ENCODE data around the gene CFAP161.

DNA sequence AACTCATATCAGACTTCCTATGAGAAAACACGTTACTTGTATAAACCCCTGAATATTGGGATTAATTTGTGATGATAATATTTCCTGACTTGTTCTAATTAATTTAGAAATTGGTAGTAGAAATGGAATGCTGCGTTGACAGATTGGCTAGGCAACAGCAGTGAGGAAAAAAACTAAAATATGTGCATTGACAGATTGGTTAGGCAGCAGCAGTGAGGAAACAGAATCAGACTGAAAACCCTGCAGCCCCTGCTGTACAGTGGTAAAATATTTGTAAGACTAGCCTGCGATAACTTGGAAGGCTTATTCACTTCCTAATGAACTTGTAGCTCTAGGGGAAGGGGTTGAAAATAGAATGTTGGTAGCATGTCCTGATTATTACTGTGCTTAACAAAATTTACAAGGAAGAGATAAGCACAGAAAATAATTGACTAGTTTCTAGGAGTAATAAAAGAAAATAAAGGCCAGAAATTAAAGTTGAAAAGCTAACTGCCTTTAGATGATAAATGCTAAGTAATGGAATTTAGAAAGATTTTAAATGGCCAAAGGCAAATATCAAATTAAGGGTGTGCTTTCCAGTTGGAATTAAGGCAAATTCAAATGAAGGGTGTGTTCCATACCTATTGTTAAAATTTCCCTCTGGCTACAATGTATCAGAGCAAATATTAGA is 32.7 kb downstream of the CFAP161 start:
- TF ChIP-seq, protein P1, sequence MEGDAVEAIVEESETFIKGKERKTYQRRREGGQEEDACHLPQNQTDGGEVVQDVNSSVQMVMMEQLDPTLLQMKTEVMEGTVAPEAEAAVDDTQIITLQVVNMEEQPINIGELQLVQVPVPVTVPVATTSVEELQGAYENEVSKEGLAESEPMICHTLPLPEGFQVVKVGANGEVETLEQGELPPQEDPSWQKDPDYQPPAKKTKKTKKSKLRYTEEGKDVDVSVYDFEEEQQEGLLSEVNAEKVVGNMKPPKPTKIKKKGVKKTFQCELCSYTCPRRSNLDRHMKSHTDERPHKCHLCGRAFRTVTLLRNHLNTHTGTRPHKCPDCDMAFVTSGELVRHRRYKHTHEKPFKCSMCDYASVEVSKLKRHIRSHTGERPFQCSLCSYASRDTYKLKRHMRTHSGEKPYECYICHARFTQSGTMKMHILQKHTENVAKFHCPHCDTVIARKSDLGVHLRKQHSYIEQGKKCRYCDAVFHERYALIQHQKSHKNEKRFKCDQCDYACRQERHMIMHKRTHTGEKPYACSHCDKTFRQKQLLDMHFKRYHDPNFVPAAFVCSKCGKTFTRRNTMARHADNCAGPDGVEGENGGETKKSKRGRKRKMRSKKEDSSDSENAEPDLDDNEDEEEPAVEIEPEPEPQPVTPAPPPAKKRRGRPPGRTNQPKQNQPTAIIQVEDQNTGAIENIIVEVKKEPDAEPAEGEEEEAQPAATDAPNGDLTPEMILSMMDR (IDR thresholded peaks at IDR 0.05; ENCODE audit: borderline replicate concordance, extremely low read depth, low read length, poor library complexity, severe bottlenecking): no peak
- TF ChIP-seq EZH2 (IDR thresholded peaks at IDR 0.05; ENCODE audit: borderline replicate concordance, low read depth, low read length, severe bottlenecking): no peak
